Endodermal cell (in vitro differentiated cells): ENCODE data around the gene DTNBP1. TPM values are rescaled to one million over a fixed set of nuclear protein-coding genes. Genes with fewer than 3 reads are reported as not detected.
A peak's percentile ranks its signal among the peaks of the same experiment; 100 is the strongest.

Experiments used
- DNase-seq: peaks from one replicate; pipeline ENCODE4 v3.0.0-alpha.2; 2017
- H3K27ac ChIP-seq: 2 replicates; pipeline ENCODE4 v1.5.1; 2013; ENCODE audit warnings: mild to moderate bottlenecking, low read depth, low read length, moderate library complexity
- H3K27me3 ChIP-seq: 2 replicates; pipeline ENCODE4 v1.6.1; 2013; ENCODE audit warnings: mild to moderate bottlenecking, low read length, moderate library complexity; ENCODE audit not compliant: insufficient read depth, control insufficient read depth, poor library complexity, severe bottlenecking
- H3K36me3 ChIP-seq: 2 replicates; pipeline ENCODE4 v1.7.0; 2013; ENCODE audit warnings: mild to moderate bottlenecking, low read length, moderate library complexity; ENCODE audit not compliant: control insufficient read depth, insufficient read depth
- H3K4me1 ChIP-seq: one replicate; pipeline ENCODE4 v1.7.0; 2013; ENCODE audit warnings: low read length; ENCODE audit not compliant: control insufficient read depth, insufficient read depth
- H3K4me3 ChIP-seq: 2 replicates; pipeline ENCODE4 v1.5.1; 2013; ENCODE audit warnings: mild to moderate bottlenecking, low read length, moderate library complexity
- H3K9ac ChIP-seq: 2 replicates; pipeline ENCODE4 v1.6.1; 2013; ENCODE audit warnings: mild to moderate bottlenecking, low read length, moderate library complexity; ENCODE audit not compliant: poor library complexity, severe bottlenecking; ENCODE audit errors: extremely low read depth
- H3K9me3 ChIP-seq: 2 replicates; pipeline ENCODE4 v1.6.1; 2013; ENCODE audit warnings: mild to moderate bottlenecking, low read length, moderate library complexity; ENCODE audit not compliant: control insufficient read depth
- H3K27ac Mint-ChIP-seq: 2 replicates; pipeline ENCODE4 v1.8.0; 2020; ENCODE audit warnings: mixed read lengths
- H3K27me3 Mint-ChIP-seq: 2 replicates; pipeline ENCODE4 v1.8.0; 2021; ENCODE audit warnings: mild to moderate bottlenecking, mixed read lengths; ENCODE audit not compliant: insufficient read depth
- H3K36me3 Mint-ChIP-seq: 2 replicates; pipeline ENCODE4 v1.8.0; 2020; ENCODE audit warnings: low read depth, mixed read lengths
- H3K4me1 Mint-ChIP-seq: 2 replicates; pipeline ENCODE4 v1.8.0; 2020; ENCODE audit warnings: mixed read lengths
- H3K4me3 Mint-ChIP-seq: 2 replicates; pipeline ENCODE4 v1.8.0; 2020; ENCODE audit warnings: mild to moderate bottlenecking, moderate library complexity, mixed read lengths
- H3K9me3 Mint-ChIP-seq: 2 replicates; pipeline ENCODE4 v1.8.0; 2020; ENCODE audit warnings: mild to moderate bottlenecking, mixed read lengths
- CTCF ChIP-seq: fragments of 200-600 bp; sonication (generic); conservative IDR thresholded peaks from 2 replicates; pipeline ENCODE4 v1.5.0; 2021; ENCODE audit warnings: antibody characterized with exemption, mild to moderate bottlenecking
- WGBS, 2 experiments: methylation state at CpG; one replicate each; pipeline versions ENCODE4 v1.1.5 to v1.1.7; 2013; ENCODE audit warnings: missing lambda C conversion rate in 2 of 2, mixed read lengths in 1 of 2; ENCODE audit not compliant: insufficient coverage in 1 of 2, insufficient read length in 1 of 2; 5-methylcytosine and 5-hydroxymethylcytosine counted together
- total RNA-seq, 2 donors: library from RNA; stranded (reverse); fragmentation: NEBNext Ultra II Directional in 1 of 2; extraction: Animal tissue kit (Norgen Biotek cat#: 25700) in 1 of 2; gene quantifications; 2 replicates in 1 of 2; 3 replicates in 1 of 2; pipeline ENCODE4 v1.2.1, GENCODE V29; 2021

DTNBP1 gene
- total RNA-seq, 2 donors from 2014 or later = 14.1 to 31.4 TPM

GRCh38 chr6:15522427-15522826, 140.4 kb downstream of the DTNBP1 start:
- no peaks in the 10 kb centered on the region for H3K27me3 ChIP-seq
- no peak overlapping the region for H3K4me3 ChIP-seq
- DNase-seq = peak; percentile 60
- TF ChIP-seq CTCF = no peak
- Mint-ChIP-seq H3K4me3 (no peak overlapping the region), H3K9me3 (no peaks in the 10 kb centered on the region), H3K36me3 (peaks cover 87% of the 10 kb centered on the region), H3K4me1 (no peaks in the 10 kb centered on the region), H3K27me3 (no peaks in the 10 kb centered on the region), H3K27ac (no peak overlapping the region)
- WGBS, 2 experiments = 95 to 100% methylated on average over 5 to 6 of the region's 6 CpGs
- peaks cover 2% of the 10 kb centered on the region for H3K9me3 ChIP-seq
- no peaks in the 10 kb centered on the region for H3K4me1 ChIP-seq
- peaks cover 71% of the 10 kb centered on the region for H3K36me3 ChIP-seq
- no peak overlapping the region for H3K27ac ChIP-seq
- no peak overlapping the region for H3K9ac ChIP-seq

- no peak overlapping the region for H3K4me3 Mint-ChIP-seq
- peaks cover 90% of the 10 kb centered on the region for H3K36me3 Mint-ChIP-seq
- 93 to 96% methylated on average over 5 to 9 of the region's 9 CpGs for WGBS, 2 experiments
- no peaks in the 10 kb centered on the region for H3K9me3 Mint-ChIP-seq
- Histone ChIP-seq H3K4me1 (no peaks in the 10 kb centered on the region), H3K4me3 (no peak overlapping the region), H3K27ac (no peak overlapping the region), H3K9me3 (no peaks in the 10 kb centered on the region), H3K36me3 (peaks cover 75% of the 10 kb centered on the region), H3K27me3 (no peaks in the 10 kb centered on the region), H3K9ac (no peak overlapping the region)
- no peaks in the 10 kb centered on the region for H3K27me3 Mint-ChIP-seq
- TF ChIP-seq CTCF = no peak
- no peak overlapping the region for H3K27ac Mint-ChIP-seq
- peak; percentile 52 for DNase-seq
- no peaks in the 10 kb centered on the region for H3K4me1 Mint-ChIP-seq
Measured at GRCh38 chr6:15522026-15522425, 140.8 kb downstream of the DTNBP1 start.

GRCh38 chr6:15521582-15521981, 141.2 kb downstream of the DTNBP1 start:
- Mint-ChIP-seq H3K27me3 (no peaks in the 10 kb centered on the region), H3K9me3 (no peaks in the 10 kb centered on the region), H3K27ac (no peak overlapping the region), H3K4me3 (no peak overlapping the region), H3K36me3 (peaks cover 92% of the 10 kb centered on the region), H3K4me1 (no peaks in the 10 kb centered on the region)
- no peak for TF ChIP-seq CTCF
- no peak overlapping the region for H3K4me3 ChIP-seq
- no peak overlapping the region for H3K9ac ChIP-seq
- H3K27ac ChIP-seq = no peak overlapping the region
- H3K27me3 ChIP-seq = no peaks in the 10 kb centered on the region
- H3K9me3 ChIP-seq = no peaks in the 10 kb centered on the region
- 94 to 100% methylated on average over 4 to 6 of the region's 6 CpGs for WGBS, 2 experiments
- peak; percentile 11 for DNase-seq
- H3K36me3 ChIP-seq = peaks cover 79% of the 10 kb centered on the region
- no peaks in the 10 kb centered on the region for H3K4me1 ChIP-seq
